RWPE1 (cell line): ENCODE results near the gene LRSAM1.

ENCODE experiments used
- CTCF ChIA-PET: fragments of 350-600 bp; sonication (Branson Sonifier 250); formaldehyde crosslinking; extraction: SDS; loops from one replicate; lab custom pipeline; 2021; lab: Yijun Ruan, JAX
- POLR2A ChIA-PET: fragments of 400-600 bp; formaldehyde crosslinking; extraction: SDS; loops from one replicate; lab custom pipeline; 2020; ENCODE audit warnings: antibody characterized with exemption; ENCODE audit not compliant: low non-redundant PET; lab: Yijun Ruan, JAX
- DNase-seq: peaks from one replicate; pipeline ENCODE4 v3.0.0; 2012; ENCODE audit warnings: low spot score
- H3K27ac ChIP-seq: fragments of 450-650 bp; 2 replicates; pipeline ENCODE4 v1.5.1; 2017
- TF ChIP-seq, protein P1 (sequence below): fragments of 450-650 bp; conservative IDR thresholded peaks from 2 replicates; pipeline ENCODE4 v1.5.1; 2017; ENCODE audit warnings: low read depth, mild to moderate bottlenecking

LRSAM1 gene

DNA sequence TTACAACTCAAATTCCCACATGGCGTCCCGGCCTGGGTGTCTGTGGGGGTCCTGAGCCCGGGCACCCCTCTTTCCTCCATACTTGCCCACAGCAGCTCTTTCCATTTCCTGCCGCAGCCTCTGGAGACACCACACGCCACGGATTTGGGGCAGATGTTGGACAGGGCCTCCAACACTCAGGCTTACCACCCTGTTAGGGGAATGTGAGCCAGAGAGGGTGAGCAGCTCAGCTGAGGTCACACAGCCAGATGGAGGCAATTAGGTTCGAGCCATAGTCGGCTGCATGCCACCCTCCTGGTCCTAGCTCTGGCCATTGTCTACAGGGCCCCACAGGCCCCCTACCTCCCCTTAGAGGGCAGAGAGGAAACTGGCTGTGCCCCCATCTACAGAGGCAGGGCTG, 85.2 kb downstream of the LRSAM1 start:
- peak overlapping the region; percentile 99 for H3K27ac ChIP-seq
- DNase-seq: no peak
- POLR2A ChIA-PET: interaction anchor here (1.5 kb wide), 1 partner anchor 30 kb away, joined by 5 read pairs; no protein-coding TSS in a partner anchor
- CTCF ChIA-PET: interaction anchor here (1.0 to 2.1 kb wide), 11 partner anchors 9 to 53 kb away, joined by 3 to 16 read pairs (median 5); a partner anchor contains a TSS
- TF ChIP-seq, protein P1, sequence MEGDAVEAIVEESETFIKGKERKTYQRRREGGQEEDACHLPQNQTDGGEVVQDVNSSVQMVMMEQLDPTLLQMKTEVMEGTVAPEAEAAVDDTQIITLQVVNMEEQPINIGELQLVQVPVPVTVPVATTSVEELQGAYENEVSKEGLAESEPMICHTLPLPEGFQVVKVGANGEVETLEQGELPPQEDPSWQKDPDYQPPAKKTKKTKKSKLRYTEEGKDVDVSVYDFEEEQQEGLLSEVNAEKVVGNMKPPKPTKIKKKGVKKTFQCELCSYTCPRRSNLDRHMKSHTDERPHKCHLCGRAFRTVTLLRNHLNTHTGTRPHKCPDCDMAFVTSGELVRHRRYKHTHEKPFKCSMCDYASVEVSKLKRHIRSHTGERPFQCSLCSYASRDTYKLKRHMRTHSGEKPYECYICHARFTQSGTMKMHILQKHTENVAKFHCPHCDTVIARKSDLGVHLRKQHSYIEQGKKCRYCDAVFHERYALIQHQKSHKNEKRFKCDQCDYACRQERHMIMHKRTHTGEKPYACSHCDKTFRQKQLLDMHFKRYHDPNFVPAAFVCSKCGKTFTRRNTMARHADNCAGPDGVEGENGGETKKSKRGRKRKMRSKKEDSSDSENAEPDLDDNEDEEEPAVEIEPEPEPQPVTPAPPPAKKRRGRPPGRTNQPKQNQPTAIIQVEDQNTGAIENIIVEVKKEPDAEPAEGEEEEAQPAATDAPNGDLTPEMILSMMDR: no peak

DNA sequence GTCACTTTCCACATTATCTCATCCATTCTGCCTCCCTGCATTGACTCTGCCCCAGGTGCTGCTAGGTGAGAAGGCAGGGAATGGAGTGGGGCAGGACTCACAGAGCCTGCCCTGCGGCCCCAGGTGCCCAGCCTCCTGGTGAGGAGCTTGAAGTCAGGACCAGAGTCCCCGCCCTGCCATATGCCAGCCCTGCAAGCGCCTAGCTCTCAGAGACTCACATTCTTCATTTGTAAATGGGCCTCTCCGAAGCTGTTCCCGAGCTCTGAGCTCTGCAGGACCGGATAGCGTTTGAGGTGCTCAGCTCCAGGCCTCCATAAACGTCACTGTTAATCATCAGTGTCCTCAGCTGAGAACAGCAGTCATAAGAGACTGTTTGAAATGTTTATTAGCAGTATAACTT, 85.7 kb downstream of the LRSAM1 start:
- ChIA-PET CTCF (interaction anchor here (0.6 to 2.1 kb wide), 13 partner anchors 8 to 72 kb away, joined by 3 to 16 read pairs (median 5); a partner anchor contains a TSS), POLR2A (interaction anchor here (0.5 to 1.5 kb wide), 2 partner anchors 10 to 29 kb away, joined by 5 to 7 read pairs; no protein-coding TSS in a partner anchor)
- H3K27ac ChIP-seq: peak overlapping the region; percentile 99
- TF ChIP-seq, protein P1: no peak
- peak; percentile 84 for DNase-seq

DNA sequence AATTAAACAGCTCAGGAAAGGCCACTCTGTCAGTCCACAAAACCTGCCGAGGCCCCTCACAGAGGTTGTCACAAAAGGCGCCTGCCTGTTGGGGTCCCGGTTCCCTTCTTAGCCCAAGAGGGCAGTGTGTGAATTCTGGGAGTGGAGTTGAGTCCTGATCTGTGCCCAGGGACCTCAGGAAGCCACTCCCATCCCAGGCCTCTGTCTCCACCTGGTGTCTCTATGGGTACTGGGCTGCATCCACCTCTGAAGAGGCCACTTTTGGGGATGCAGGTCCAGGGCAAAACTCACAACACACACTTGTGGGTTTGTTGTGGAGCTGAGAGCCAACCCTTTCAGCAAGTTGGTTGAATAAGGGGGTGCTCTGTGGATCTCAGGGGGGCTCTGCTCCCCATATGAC, 86.5 kb downstream of the LRSAM1 start:
- DNase-seq: peak; percentile 87
- ChIA-PET CTCF (interaction anchor here (0.6 to 2.1 kb wide), 13 partner anchors 11 to 48 kb away, joined by 3 to 16 read pairs (median 4); a partner anchor contains a TSS), POLR2A (interaction anchor here (0.7 kb wide), 1 partner anchor 21 kb away, joined by 8 read pairs; no protein-coding TSS in a partner anchor)
- H3K27ac ChIP-seq: peak overlapping the region; percentile 99
- TF ChIP-seq, protein P1: no peak; the same call in 1 of the 2 replicates

DNA sequence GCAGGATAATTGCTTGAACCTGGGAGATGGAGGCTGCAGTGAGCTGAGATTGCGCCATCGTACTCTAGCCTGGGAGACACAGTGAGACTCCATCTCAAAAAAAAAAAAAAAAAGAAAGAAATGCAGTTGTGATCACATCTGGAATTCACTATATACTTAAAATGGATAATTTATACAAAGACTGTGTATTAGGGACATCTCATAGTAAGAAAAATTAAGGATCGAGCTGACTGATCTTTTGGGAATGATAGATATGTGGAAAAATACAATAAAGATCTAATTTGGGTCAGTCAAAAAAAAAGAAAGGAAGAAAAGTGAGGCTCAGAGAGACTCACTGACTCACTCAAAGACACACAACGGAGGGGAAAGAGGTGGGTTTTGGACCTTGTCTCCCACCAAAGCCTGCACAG, 87.5 kb downstream of the LRSAM1 start:
- peak overlapping the region; percentile 99 for H3K27ac ChIP-seq
- ChIA-PET CTCF (interaction anchor here (0.7 kb wide), 1 partner anchor 8 kb away, joined by 9 read pairs; no protein-coding TSS in a partner anchor), POLR2A (no interaction called here)

DNA sequence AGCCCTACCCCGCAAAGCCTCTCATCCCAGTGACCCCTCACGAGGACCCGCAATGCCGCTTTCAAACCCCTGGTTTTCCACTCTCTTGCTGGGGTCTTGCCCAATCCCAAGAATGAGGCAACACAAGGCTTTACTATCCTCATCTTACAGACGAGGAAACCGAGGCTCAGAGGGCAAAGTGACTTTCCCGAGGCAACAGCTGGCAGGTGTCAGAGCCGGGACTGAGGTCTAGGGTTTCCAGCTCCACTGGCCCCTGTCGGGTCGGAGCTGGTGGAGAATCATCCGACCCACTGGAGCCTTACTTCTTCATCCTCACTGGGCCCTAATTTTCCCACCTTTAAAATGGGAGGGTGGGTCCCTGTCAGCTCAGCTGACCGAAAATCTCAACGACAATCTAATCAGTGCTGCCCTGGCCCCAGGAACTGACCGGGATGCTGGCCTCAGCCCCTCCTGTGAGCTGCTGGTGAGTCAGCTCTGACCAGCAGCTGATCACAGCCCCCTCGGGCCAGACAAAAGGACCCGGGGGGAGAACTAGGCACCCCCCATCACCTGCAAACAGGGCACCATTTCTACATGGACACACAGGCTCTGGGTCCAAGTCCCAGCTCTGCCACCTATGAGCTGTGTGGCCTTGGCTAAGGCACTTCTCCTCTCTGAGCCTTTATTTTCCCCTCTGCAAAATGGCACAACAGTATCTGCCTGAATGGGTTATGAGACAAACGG, 88.1 kb downstream of the LRSAM1 start:
- ChIA-PET POLR2A (no interaction called here), CTCF (interaction anchor here (0.7 to 1.1 kb wide), 4 partner anchors 9 to 48 kb away, joined by 3 to 9 read pairs (median 4); no protein-coding TSS in a partner anchor)
- TF ChIP-seq, protein P1: no peak
- DNase-seq: no peak
- peak overlapping the region; percentile 99 for H3K27ac ChIP-seq

More for the DNA sequence above, 87.5 kb downstream of the LRSAM1 start:
- no peak for DNase-seq
- TF ChIP-seq, protein P1: no peak

DNA sequence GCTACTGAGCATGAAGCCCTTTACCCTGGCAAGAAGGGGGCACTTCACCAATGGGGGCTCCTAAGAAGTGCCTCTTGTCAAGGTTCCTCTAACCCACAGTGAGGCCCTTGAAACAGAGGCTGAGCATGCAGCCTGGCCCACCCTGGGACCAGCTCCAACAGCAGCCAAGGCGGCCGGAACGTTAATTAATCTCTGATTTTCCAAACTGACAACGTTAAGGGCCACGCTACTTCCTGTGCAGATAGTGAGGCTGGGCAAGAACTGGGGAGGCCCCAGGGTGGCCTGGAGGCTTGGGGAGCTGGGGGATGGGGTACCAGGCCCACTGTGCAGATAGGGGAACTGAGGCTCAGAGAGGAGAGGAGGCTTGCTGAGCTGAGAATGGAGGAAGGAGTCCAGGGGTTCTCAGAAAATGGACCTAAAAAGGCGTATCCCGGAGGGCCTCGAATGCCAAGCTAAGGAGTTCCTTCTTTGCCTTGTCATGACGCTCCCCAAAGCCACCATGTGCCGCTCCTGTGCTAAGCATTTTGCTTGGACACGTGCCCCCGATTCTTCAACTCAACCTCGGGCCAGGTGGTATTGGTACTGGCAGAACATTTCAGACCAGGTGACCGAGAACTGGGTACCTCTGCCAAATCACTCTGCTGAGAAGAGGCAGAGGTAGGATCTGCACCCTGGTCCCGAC, 88.8 kb downstream of the LRSAM1 start:
- POLR2A ChIA-PET: no interaction called here
- TF ChIP-seq, protein P1: no peak
- H3K27ac ChIP-seq: peak overlapping the region; percentile 99
- CTCF ChIA-PET: interaction anchor here (0.7 to 1.1 kb wide), 4 partner anchors 9 to 49 kb away, joined by 3 to 5 read pairs (median 4); no protein-coding TSS in a partner anchor
- no peak for DNase-seq
